ENCODE data around the gene ZNF639. TPM values are rescaled to one million over a fixed set of nuclear protein-coding genes. Genes with fewer than 3 reads are reported as not detected.

The ZNF639 gene
- total and polyA plus RNA-seq, 2 of the 13 experiments (the other 11 are each of a cell fraction or from before 2014, with no cell fraction given), result 11.6 to 42.4 TPM

DNA sequence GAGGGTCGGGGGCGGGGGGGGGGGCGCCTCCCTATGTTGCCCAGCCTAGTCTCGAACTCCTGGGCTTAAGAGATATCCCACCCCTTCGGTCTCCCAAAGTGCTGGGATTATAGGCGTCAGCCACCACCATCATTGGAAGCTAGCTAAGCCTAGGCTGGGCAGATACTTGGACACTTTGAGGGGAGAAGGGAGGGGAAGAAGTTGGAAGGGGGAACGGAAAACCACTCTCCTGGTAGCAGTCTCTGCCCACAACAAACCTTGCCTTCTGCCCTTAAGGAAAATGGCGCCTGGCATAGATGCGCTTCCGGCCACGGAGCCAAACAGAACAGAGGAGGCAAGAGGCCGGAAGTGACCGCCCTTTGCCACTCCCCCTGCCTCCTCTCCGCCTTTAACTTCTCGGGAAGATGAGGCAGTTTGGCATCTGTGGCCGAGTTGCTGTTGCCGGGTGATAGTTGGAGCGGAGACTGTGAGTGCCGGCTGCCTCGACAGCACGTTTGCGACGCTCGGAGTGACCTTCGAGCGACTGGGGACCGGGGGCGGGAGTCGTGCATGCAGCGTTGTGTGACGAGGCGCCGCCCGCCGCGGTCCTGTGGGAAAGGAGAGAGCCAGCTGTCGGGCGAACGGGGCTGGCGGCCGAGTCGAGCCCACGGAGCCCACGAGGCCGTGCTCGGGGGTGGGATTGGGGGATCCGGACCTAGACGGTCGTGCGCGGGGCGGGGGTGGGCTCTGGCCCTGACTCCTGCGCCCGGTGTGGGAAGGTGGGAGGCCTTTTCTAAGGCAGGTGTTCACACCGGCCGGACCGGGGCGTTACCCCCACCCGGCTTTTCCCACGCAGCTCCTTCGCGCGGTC lies 24.7 kb downstream of the ZNF639 start, which contains the start of gene MFN1 (continued):
- TF ChIP-seq, protein P1, sequence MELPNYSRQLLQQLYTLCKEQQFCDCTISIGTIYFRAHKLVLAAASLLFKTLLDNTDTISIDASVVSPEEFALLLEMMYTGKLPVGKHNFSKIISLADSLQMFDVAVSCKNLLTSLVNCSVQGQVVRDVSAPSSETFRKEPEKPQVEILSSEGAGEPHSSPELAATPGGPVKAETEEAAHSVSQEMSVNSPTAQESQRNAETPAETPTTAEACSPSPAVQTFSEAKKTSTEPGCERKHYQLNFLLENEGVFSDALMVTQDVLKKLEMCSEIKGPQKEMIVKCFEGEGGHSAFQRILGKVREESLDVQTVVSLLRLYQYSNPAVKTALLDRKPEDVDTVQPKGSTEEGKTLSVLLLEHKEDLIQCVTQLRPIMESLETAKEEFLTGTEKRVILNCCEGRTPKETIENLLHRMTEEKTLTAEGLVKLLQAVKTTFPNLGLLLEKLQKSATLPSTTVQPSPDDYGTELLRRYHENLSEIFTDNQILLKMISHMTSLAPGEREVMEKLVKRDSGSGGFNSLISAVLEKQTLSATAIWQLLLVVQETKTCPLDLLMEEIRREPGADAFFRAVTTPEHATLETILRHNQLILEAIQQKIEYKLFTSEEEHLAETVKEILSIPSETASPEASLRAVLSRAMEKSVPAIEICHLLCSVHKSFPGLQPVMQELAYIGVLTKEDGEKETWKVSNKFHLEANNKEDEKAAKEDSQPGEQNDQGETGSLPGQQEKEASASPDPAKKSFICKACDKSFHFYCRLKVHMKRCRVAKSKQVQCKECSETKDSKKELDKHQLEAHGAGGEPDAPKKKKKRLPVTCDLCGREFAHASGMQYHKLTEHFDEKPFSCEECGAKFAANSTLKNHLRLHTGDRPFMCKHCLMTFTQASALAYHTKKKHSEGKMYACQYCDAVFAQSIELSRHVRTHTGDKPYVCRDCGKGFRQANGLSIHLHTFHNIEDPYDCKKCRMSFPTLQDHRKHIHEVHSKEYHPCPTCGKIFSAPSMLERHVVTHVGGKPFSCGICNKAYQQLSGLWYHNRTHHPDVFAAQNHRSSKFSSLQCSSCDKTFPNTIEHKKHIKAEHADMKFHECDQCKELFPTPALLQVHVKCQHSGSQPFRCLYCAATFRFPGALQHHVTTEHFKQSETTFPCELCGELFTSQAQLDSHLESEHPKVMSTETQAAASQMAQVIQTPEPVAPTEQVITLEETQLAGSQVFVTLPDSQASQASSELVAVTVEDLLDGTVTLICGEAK (IDR thresholded peaks at IDR 0.05), result peak; percentile 67
- TF ChIP-seq, protein P1 (CRISPR knock-in tag; IDR thresholded peaks at IDR 0.05), result peak; percentile 44; the same call in 1 of the 2 replicates
- TF ChIP-seq SNAPC2 (CRISPR knock-in tag; IDR thresholded peaks at IDR 0.05) (0 out of 2 replicates have a peak, but pooled peaks have one; percentile 44), MTA3 (CRISPR knock-in tag; IDR thresholded peaks at IDR 0.05) (no peak), GATAD2A (CRISPR knock-in tag; IDR thresholded peaks at IDR 0.05) (peak; percentile 18; the same call in 1 of the 2 replicates), ZNF547 (CRISPR knock-in tag; IDR thresholded peaks at IDR 0.05) (0 out of 2 replicates have a peak, but pooled peaks have one; percentile 41), ZNF761 (CRISPR knock-in tag; conservative IDR thresholded peaks at IDR 0.05) (no peak; the same call in 1 of the 2 replicates), ZNF101 (CRISPR knock-in tag; IDR thresholded peaks at IDR 0.05; ENCODE audit: borderline replicate concordance, low read depth) (no peak), HNF4G (IDR thresholded peaks at IDR 0.05; ENCODE audit: borderline replicate concordance, low read depth, low read length) (no peak), HNF4G (CRISPR knock-in tag; IDR thresholded peaks at IDR 0.05; ENCODE audit: borderline replicate concordance, low read depth) (no peak), JUN (CRISPR knock-in tag; IDR thresholded peaks at IDR 0.05) (no peak), KDM5A (IDR thresholded peaks at IDR 0.05; ENCODE audit: borderline replicate concordance, low read length) (peak; percentile 83; the same call in 1 of the 2 replicates)
- TF ChIP-seq, protein P2, sequence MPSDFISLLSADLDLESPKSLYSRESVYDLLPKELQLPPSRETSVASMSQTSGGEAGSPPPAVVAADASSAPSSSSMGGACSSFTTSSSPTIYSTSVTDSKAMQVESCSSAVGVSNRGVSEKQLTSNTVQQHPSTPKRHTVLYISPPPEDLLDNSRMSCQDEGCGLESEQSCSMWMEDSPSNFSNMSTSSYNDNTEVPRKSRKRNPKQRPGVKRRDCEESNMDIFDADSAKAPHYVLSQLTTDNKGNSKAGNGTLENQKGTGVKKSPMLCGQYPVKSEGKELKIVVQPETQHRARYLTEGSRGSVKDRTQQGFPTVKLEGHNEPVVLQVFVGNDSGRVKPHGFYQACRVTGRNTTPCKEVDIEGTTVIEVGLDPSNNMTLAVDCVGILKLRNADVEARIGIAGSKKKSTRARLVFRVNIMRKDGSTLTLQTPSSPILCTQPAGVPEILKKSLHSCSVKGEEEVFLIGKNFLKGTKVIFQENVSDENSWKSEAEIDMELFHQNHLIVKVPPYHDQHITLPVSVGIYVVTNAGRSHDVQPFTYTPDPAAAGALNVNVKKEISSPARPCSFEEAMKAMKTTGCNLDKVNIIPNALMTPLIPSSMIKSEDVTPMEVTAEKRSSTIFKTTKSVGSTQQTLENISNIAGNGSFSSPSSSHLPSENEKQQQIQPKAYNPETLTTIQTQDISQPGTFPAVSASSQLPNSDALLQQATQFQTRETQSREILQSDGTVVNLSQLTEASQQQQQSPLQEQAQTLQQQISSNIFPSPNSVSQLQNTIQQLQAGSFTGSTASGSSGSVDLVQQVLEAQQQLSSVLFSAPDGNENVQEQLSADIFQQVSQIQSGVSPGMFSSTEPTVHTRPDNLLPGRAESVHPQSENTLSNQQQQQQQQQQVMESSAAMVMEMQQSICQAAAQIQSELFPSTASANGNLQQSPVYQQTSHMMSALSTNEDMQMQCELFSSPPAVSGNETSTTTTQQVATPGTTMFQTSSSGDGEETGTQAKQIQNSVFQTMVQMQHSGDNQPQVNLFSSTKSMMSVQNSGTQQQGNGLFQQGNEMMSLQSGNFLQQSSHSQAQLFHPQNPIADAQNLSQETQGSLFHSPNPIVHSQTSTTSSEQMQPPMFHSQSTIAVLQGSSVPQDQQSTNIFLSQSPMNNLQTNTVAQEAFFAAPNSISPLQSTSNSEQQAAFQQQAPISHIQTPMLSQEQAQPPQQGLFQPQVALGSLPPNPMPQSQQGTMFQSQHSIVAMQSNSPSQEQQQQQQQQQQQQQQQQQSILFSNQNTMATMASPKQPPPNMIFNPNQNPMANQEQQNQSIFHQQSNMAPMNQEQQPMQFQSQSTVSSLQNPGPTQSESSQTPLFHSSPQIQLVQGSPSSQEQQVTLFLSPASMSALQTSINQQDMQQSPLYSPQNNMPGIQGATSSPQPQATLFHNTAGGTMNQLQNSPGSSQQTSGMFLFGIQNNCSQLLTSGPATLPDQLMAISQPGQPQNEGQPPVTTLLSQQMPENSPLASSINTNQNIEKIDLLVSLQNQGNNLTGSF (CRISPR knock-in tag; IDR thresholded peaks at IDR 0.05), result peak; percentile 59; the same call in 1 of the 2 replicates
- TF ChIP-seq, protein P3, sequence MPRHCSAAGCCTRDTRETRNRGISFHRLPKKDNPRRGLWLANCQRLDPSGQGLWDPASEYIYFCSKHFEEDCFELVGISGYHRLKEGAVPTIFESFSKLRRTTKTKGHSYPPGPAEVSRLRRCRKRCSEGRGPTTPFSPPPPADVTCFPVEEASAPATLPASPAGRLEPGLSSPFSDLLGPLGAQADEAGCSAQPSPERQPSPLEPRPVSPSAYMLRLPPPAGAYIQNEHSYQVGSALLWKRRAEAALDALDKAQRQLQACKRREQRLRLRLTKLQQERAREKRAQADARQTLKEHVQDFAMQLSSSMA (CRISPR knock-in tag; IDR thresholded peaks at IDR 0.05), result peak; percentile 70; the same call in 1 of the 2 replicates
